GM12891 (cell line): ENCODE measurements around the gene CERS3.

ENCODE experiments used
- DNase-seq: peaks from one replicate; pipeline ENCODE4 v3.0.0; 2011; ENCODE audit warnings: low spot score; ENCODE audit not compliant: insufficient read length
- FAIRE-seq: peaks from 2 replicates; lab custom pipeline; 2011; peaks lifted over from hg19 to GRCh38; lab: Jason Lieb, UNC
- PAX5 ChIP-seq: IDR thresholded peaks from 2 replicates; pipeline ENCODE4 v1.6.1; 2011; ENCODE audit warnings: low read length, moderate library complexity, mild to moderate bottlenecking; ENCODE audit not compliant: insufficient read depth, severe bottlenecking
- POLR2A ChIP-seq: IDR thresholded peaks from 2 replicates; pipeline ENCODE4 v1.6.1; 2011; ENCODE audit warnings: low read depth, low read length, control low read depth
- POLR2AphosphoS5 ChIP-seq: IDR thresholded peaks from 2 replicates; pipeline ENCODE4 v1.6.1; 2011; ENCODE audit warnings: low read depth, low read length, control low read depth
- POU2F2 ChIP-seq: IDR thresholded peaks from 2 replicates; pipeline ENCODE4 v1.6.1; 2011; ENCODE audit warnings: low read depth, mild to moderate bottlenecking, control low read depth, low read length, moderate library complexity
- SPI1 ChIP-seq: IDR thresholded peaks from 2 replicates; pipeline ENCODE4 v1.6.1; 2011; ENCODE audit warnings: low read depth, low read length, control low read depth
- TAF1 ChIP-seq: IDR thresholded peaks from 2 replicates; pipeline ENCODE4 v1.6.1; 2011; ENCODE audit warnings: low read depth, low read length, control low read depth

The CERS3 gene

GRCh38 chr15:100565591-100565990 lies 36.8 kb upstream of the CERS3 start:
- DNase-seq (no peak), FAIRE-seq (no peak)
- no peak for TF ChIP-seq TAF1
- no peak for TF ChIP-seq POLR2A
- TF ChIP-seq POU2F2 = no peak
- TF ChIP-seq POLR2AphosphoS5 = no peak
- no peak for TF ChIP-seq PAX5
- TF ChIP-seq SPI1 = no peak

GRCh38 chr15:100560323-100560722 lies 31.6 kb upstream of the CERS3 start:
- TF ChIP-seq TAF1 (no peak), PAX5 (no peak), POLR2A (no peak), POLR2AphosphoS5 (no peak), SPI1 (0 out of 2 replicates have a peak, but pooled peaks have one; percentile 4)
- no peak for FAIRE-seq

GRCh38 chr15:100559330-100559729 lies 30.6 kb upstream of the CERS3 start:
- FAIRE-seq = no peak
- no peak for TF ChIP-seq POLR2A
- no peak for TF ChIP-seq TAF1
- no peak for TF ChIP-seq PAX5
- no peak for TF ChIP-seq POU2F2
- no peak for TF ChIP-seq POLR2AphosphoS5
- TF ChIP-seq SPI1 = no peak
- no peak for DNase-seq

More at GRCh38 chr15:100560323-100560722, 31.6 kb upstream of the CERS3 start:
- DNase-seq = no peak

DNA sequence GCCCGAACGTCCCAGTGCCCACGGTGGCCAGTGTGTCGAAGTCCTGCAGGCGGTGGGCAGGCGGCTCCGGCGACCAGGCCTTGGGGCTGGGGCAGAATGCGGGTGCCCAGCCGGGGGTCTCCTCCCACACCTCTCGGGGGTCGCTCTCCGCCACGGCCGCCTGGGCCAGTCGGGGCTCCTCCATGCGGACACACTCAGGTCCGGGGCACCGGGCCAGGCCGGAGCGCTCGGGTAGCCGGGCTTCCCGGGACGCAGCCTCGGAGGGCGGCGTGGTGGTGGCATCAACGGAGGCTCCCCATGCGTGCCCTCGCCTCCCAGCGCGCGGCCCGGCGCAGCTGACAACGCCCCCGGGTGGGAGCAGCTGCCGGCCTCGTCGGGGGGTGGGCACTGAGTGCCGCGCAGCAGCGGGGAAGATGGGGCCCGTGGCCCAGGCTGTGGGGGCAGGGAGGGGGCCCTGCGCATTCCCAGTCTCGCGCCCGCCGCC lies 30.1 kb upstream of the CERS3 start:
- FAIRE-seq (no peak), DNase-seq (no peak)
- TF ChIP-seq POLR2A (no peak), PAX5 (no peak), SPI1 (no peak), POU2F2 (no peak), TAF1 (no peak), POLR2AphosphoS5 (no peak)

GRCh38 chr15:100553468-100553867 lies 24.7 kb upstream of the CERS3 start:
- no peak for DNase-seq
- no peak for TF ChIP-seq TAF1
- TF ChIP-seq PAX5 = no peak
- TF ChIP-seq POU2F2 = no peak
- no peak for TF ChIP-seq POLR2A
- TF ChIP-seq POLR2AphosphoS5 = no peak
- no peak for TF ChIP-seq SPI1
- no peak for FAIRE-seq

DNA sequence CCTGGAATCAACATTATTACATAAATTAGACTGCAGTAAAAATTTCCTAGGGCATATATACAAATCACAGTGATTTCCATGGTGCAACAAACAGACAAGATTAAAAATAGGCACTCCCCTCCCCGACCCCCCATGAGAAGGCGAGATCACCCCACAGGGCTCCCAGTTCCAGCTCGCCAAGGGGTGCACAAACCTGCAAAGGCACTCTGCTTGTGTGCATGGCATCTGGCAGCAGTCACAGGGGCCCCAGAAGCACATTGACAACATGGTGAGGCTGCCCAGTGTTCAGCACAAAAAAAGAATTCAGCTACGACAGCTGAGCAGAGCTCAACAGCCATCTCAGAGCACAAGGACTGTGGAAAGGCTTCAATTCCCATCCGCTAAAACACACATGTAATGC lies 19.2 kb upstream of the CERS3 start:
- TF ChIP-seq POU2F2 = no peak
- TF ChIP-seq TAF1 = no peak
- TF ChIP-seq SPI1 = no peak
- no peak for TF ChIP-seq POLR2AphosphoS5
- no peak for TF ChIP-seq POLR2A

DNA sequence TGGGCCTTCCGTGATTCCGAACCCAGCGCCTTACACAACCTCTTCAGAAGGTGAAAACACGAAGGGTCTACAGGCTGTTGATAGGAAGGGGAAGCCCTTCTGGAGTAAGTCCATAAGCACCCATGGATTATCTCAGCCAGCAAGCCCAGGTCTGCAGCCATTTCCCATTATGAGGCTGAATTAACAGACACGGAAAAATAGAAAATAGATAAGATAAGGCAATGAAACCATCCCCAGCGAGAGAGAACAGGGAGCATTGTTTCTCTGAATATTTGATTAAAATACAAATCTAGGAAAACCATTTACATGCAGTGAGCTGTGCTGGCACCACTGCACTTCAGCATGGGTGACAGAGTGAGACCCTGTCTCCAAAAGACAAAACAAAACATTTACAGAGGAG lies 16.2 kb upstream of the CERS3 start:
- TF ChIP-seq SPI1 (no peak), TAF1 (no peak), POLR2A (no peak), POLR2AphosphoS5 (no peak), PAX5 (no peak), POU2F2 (no peak)
- no peak for FAIRE-seq

More for the DNA sequence above, 19.2 kb upstream of the CERS3 start:
- DNase-seq (no peak), FAIRE-seq (no peak)

DNA sequence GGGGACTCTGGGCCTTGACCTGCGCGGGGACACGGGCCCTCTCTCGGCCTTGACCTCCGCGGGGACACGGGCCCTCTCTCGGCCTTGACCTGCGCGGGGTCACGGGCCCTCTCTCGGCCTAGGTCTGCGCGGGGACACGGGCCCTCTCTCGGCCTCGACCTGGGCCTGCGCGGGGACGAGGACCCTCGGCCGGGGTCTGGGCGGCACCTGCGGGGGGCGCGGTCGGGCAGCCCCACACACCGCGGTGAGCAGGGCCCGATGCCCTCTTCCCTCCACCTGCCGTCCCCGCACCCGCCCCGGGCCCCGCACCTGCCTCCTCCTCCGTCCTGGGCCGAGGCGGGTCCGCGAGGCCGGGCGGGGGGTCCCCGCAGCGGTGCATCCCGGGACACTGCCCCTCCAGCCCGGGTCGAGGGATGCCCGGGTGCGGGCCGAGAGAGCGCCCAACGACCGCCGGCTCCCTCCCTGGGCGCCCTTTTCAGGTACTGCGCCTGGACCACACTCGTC lies 15.6 kb upstream of the CERS3 start:
- FAIRE-seq (no peak), DNase-seq (no peak)
- TF ChIP-seq TAF1 = no peak
- TF ChIP-seq POU2F2 = no peak
- no peak for TF ChIP-seq POLR2AphosphoS5
- no peak for TF ChIP-seq POLR2A
- TF ChIP-seq SPI1 = no peak
- no peak for TF ChIP-seq PAX5

More for the DNA sequence above, 16.2 kb upstream of the CERS3 start:
- no peak for DNase-seq

GRCh38 chr15:100542290-100542689 lies 13.5 kb upstream of the CERS3 start:
- FAIRE-seq (no peak), DNase-seq (no peak)
- TF ChIP-seq POU2F2 (no peak), SPI1 (no peak), POLR2A (no peak), PAX5 (no peak), POLR2AphosphoS5 (no peak), TAF1 (no peak)

DNA sequence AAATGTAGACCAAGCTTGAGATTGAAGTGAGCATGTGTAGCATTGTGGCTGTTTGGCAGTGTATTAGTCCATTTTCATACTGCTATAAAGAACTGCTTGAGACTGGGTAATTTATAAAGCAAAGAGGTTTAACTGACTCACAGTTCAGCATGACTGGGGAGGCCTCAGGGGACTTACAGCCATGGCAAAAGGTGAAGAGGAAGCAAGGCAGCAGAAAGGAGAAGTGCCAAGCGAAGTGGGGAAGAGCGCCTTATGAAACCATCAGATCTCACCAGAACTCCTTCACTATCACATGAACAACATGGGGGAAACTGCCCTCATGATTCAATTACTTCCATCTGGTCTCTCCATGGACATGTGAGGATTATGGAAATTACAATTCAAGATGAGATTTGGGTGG lies 8.6 kb upstream of the CERS3 start:
- TF ChIP-seq POLR2A (no peak), PAX5 (no peak), POU2F2 (no peak), TAF1 (no peak), SPI1 (peak; percentile 65), POLR2AphosphoS5 (no peak)
- FAIRE-seq (no peak), DNase-seq (no peak)
